HG02571 (cell line): ENCODE measurements around the gene CCDC91.
"Not testable (repeated sequence)": the region's sequence is repeated elsewhere in the genome, so short reads cannot be mapped to it uniquely, and the experiment has no call there.

Experiments used
- ATAC-seq: cut with Tn5 transposase; IDR thresholded peaks from one replicate; pipeline ENCODE4 v1.9.1; 2021; ENCODE audit warnings: mild to moderate bottlenecking, moderate library complexity; ENCODE audit not compliant: unreplicated experiment

Gene CCDC91

DNA sequence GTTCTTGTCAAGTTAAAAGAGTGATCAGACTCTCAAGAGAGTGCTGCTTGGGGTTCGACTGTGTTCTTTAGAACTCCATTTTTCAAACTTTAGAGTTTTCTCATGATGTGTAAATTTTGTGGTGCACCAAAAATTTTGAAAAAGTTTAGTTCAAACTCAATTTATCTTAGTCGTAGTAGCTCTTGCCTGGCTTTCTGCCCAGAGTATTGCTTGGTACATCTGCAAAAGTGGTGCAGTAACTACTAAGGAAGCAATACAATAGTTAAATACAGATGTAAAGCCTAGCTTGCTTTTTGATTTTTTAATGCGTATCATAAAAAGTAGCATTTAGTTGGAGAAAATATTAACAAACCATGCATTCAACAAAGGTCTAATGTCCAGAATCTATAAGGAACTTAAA is 9.5 kb upstream of the CCDC91 start:
- ATAC-seq, result no peak

DNA sequence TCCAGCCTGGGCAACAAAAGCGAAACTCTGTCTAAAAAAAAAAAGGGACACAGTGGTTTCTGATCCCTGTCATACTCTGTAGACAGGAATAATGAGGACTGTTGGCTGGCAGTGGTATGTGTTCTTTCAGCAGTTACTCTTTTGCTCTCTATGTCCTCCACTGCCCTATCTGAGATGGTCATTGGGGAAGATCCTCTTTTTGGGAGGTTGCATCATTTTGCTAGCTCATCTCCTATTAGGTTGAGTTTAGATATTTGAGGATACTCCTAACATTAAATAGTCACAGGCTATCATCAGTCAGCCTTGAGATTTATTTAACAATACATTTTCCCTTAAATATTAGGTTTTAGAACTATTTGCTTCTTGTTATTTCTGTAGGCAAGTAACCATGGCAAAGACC is 5.9 kb upstream of the CCDC91 start:
- no peak for ATAC-seq

DNA sequence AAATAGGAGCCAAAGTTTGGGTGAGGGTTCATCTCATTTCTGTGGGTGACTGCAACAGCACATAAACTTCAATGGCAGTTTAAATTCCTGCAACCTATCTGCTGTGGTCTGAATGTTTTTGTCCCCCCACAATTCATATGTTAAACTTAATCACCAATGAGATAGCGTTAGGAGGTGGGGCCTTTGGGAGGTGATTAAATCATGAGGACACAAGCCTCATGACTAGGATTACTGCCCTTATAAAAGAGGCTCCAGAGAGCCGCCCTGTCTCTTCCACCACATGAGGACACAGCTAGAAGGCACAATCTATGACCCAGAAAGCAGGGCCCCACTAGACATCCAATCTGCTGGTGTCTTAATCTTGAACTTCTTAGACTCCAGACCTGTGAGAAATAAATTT is 3.8 kb upstream of the CCDC91 start:
- no peak for ATAC-seq

DNA sequence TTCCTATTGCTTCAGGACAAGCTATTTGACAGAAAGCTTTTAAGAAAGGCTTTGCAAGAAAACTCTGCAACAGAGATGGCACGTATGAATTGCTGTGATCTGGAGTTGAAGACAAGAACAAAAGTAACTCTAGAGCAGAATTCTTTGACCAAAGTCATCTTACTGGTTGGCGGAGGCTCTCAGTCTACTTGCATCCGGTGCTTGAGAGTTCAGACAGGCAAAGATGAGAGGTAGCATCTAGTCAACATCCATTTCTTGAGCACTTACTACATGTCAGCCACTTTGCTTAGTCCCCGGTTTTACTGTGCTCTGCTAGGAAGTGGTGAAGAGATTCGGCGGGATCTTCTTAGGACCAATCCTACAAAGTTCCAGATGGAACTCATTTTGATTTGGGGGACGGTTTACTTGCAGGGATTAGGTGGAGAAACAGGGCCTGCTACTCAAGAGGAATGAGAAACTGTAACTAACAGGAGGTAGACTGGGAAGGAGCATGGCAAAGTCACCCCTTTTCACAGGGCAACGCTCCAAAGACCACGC is 404 bp upstream of the CCDC91 start:
- no peak for ATAC-seq

DNA sequence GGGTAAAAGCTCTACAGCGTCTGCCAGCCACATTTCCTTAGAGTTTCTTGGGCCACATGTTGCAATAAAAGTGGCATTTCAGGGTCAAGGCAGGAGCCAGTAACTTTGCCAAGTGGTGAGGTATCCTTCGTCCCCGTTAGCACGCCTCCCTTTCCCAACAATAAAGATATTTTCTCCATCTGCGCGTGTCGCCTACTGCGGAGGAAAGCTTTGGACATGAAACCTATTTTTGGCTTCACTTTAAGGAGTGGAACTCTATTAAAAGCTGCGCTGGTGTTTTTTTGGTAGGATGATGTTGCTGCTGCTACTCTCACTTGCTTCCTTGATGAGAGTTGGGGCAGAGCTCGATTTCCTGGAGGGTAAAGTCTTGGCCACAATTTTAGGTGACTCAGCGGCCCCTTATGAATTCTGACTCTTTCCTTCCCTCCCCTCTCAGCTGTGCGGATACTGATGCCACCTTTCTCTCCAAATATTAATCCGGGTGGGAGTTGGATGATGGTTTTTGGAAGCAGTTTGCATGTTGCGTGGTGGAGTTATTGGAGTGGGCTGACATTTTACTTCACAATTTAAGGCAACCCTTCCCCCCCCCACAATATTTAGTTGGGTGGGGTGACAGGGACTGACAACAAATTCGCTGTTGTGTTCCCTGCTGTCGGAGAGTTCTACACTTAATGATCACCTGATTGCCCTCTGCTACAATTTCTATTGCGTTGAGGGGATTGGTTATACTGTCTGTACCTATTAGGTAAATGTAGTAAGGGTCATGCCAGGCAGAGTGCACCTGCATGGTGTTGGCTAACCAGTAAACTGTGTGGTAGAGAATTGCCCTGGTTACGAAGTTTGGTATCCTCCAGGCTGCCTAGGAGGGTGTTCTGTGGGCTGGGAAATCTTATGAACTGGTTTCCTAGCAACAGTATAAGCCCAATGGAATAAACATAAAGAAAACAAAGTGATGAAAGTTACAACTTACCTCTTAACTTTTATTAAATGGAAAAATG is 1.1 kb downstream of the CCDC91 start:
- no peak for ATAC-seq

DNA sequence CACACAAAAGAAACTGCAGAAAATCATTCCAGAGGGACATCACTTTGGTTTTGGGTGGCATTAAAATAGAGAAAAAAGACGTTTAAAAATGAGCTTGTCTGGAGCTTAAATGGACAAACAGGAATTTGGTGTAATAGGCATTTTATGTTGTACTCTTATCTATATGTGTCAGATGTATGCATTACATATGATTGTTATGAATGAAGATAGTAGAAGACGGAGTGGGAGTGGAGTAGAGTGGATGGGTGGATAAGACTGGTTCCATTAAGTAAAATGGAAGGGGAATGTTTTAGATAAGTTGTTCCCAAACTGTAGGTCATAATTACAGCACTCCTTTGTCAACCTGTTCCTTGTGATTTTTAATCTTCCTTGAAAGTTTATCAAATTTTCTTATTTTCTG is 1.9 kb downstream of the CCDC91 start:
- ATAC-seq, result no peak

DNA sequence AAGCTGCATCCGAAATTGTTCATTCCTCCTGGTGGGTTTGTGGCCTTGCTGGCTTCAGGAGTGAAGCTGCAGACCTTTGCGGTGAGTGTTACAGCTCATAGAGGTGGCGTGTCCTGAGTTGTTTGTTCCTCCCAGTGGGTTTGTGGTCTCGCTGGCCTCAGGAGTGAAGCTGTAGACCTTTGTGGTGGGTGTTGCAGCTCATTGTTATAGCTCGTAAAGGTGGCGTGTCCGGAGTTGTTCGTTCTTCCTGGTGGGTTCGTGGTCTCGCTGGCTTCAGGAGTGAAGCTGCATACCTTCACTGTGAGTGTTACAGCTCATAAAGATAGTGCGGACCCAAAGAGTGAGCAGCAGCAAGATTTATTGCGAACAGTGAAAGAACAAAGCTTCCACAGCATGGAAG is 4.4 kb downstream of the CCDC91 start:
- ATAC-seq, result not testable (repeated sequence)

DNA sequence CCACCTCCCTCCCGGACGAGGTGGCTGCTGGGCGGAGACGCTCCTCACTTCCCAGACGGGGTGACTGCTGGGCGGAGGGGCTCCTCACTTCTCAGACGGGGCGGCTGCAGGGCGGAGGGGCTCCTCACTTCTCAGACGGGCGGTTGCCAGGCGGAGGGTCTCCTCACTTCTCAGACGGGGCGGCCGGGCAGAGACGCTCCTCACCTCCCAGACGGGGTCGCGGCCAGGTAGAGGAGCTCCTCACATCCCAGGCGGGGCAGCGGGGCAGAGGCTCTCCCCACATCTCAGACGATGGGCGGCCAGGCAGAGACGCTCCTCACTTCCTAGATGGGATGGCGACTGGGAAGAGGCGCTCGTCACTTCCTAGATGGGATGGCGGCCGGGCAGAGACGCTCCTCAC is 10.9 kb downstream of the CCDC91 start:
- not testable (repeated sequence) for ATAC-seq

DNA sequence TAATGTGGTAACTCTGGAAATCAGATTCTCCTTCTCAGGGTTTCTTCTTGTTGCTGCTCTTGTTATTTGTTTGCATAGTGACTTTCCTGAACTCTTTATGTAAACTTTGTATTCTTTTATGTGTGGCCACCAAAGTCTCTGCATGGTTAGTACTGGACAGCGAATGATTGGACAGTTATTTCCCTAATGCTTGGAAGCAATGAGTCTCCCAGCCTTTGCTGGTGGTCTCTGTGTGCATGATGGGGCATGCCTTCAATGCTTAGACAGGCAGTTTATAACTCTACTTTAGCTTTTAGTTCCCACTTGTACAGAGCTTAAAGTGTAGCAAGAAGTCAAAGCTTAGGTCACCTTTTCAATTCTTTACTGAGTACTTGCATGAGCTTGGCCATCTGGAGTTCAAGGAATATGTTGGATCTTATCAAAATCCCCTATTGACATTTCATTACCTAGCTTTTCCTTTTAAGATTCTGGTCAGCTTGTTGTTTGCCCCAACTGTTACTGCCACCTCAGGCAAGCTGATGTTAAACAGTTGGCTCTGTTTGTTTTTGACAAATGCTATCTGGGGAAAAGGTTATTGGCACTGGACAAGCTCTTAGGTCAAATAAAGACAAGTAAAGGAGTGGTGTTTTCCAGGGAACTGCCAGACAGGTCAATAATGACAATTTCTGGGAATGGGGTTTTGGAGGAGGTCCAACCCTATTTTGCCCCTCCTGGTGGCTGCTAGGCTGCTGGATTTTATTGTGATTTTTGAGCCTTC is 12.3 kb downstream of the CCDC91 start:
- no peak for ATAC-seq

DNA sequence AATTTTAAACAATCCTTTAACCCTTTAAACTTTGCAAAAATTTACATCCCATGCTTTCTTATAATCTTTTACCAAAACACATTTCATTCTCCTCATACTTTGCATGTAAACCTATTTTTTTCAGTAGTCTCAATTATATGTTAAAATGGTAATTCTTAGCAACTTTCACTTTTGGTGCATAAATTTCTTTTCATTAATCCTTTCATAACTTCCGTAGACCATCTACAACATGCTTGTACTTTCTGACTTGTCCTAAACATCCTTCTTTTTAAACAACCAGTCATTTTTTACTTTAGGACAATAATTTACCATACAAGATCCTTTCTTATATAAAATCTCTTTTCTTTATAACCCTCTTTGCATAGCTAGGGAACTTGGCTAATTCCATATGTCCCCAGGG is 19.5 kb downstream of the CCDC91 start:
- no peak for ATAC-seq

DNA sequence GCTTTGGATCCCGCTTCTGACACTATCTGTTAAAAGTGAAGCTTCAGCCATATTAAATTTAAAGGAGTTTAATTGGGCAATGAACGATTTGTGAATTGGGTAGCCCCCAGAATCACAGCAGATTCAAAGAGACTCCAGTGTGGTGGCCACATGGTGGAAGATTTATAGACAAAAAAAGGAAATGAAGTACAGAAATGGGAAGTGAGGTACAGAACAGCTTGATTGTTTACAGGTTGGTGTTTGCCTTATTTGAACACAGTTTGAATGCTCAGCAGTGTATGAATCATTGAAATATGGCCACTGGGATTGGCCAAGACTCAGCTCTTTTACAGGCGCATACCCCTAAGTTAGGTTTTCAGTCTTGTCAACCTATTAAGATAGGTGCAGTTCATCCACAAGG is 21.9 kb downstream of the CCDC91 start:
- no peak for ATAC-seq

DNA sequence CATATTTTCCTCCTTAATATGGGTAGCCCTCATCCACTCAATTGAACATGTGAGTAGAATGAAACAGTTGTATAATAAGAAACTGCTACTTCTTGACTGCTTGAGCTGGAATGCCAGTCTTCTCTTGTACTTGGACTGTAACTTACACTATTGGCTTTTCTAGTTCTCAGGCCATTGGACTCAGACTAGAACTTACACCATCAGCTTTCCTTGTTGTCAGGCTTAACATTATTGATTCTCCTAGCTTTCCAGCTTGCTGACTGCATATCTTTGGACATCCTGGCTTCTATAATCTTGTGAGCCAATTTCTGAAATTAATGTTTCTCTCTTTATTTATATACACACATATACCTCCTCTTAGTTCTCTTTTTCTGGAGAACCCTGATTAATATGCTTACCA is 24.8 kb downstream of the CCDC91 start:
- no peak for ATAC-seq

DNA sequence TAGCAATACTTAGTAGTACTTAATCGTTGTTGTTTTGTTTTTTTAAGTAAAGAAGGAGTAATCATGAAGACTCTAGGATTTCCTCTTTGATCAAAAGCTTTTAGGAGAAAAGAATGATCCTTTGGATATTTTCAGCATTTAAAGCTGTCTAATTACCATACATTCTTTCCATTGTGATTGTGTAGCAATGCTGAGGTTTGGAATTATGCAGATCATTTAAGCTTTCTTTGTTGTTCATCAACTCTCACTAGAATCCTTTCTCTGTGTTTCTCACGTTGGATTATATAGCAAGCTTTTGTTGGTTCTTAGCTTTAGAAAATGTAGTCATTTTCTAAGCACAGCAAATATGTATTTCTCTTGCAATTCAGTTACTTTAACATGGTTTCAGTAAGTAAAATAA is 25.8 kb downstream of the CCDC91 start:
- no peak for ATAC-seq

DNA sequence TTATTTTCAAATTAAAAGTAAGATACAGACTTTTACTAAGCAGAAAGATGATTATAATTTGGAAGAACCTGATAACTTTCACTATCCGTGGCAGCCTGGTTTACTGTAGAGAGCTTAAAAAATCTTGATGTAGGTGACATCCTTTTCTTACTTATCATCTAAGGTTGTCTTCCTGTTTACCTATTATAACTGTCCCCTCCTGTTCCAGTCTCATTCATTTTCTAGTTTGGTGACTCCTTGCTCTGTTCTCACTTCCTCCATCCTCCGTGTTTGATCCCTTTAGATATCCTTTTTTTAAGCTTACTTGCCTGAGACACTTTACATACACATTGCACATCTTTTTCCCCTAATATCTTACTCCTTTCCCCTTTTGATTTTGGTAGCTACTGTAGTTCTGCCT is 27.5 kb downstream of the CCDC91 start:
- ATAC-seq, result no peak

DNA sequence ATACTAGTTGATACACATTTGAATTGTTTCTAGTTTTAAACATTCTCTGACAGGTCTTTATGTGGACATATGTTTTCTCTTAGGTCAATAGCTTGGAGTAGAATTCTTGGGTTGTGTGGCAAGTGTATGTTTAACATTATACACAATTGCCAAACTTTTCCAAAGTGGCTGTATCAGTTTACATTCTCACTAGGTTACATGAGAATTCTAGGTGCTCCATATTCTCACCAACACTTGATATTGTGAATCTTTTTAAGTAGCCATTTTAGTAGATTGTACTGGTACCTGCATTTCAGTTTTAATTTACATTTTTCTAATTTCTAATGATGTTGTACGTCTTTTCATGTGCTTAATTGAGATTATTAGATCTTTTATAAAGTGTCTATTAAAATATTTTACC is 28.6 kb downstream of the CCDC91 start:
- no peak for ATAC-seq

DNA sequence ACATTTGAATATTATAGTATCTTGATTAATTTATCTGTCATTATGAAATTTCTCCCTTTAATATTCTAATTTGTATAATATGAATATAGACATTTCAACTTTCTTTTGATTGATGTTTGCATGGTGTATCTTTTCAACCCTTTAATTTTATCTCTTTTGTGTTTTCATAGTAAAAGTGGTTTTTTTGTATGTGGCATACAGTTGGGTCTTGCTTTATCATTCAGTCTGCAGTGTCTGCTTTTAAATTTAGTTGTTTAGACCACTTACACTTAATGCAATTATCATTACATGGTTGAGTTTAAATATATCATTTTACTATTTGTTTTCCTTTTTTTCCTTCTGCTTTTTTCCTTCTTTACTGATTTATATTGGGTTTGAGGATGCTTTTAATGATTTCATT is 29.6 kb downstream of the CCDC91 start:
- ATAC-seq, result no peak

DNA sequence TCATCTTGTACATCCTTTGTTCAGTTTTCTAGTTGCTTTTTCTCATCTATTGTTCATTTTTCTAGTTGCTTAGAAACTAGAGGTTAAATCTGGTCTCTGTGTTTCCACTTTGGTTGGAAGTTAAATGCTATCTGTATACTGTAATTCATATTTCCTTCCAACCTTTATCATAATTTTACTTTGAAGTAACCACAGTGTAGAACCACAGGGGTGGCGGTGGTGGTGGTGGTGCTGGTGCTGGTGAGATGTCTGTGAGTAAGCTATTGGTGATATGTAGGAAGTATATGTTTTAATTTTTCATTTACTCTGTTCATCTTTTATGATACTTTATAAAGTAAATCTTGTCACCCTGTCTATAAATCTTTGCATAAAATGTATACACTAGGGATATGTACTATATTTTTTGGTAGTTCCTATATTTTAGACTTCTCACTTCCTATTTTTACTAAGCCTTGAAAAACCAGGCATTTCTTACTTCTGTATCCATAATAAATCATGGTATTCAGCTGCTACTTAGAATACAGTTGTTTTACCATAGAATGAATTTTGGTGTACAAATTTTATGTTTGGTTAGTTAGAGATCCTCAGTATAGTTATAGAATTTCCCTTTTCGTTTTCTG is 31.9 kb downstream of the CCDC91 start:
- no peak for ATAC-seq

DNA sequence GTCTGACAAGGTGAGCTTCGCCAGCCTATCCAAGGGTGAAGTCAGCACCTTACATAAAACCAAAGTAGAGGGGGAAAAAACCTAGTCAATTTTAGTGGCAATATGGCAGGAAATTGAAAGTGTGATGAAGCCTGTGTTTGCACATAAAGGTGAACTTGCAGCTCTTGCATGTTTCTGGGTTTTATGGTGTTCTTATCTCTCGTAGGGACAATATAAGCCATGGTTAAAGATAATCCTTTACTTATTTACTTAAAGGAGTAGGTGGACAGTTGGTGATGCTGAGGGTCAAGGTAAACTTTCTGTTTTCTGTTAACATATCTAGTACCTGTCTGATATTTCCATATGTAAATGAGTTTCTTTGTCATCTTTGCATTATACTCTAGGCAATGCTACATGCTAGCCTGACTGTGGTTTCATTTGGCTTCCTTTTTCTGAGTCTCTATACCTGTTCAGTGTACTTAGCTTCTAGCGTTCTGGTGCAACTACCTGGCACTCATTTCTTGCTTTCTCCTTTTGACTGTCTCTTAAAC is 32.8 kb downstream of the CCDC91 start:
- ATAC-seq, result peak; percentile 91

DNA sequence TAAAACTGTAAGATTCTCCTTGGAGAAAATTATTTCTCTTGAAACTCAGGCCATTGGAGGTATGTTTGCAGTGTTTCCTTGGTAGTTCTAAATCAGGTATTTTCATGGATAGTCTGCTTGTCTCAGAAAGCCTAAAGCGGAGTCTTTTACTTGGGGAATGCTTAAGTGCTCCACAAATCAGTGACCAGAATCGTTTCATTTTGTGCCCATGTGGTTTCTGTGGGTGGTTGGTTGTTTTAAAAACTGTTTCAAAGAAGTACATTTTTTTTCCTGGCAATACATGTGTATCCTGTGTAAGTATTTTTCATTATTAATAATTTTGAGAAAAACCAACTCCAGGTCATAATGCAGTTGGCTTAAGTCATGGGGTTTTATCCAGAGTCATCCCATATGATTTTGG is 33.6 kb downstream of the CCDC91 start:
- no peak for ATAC-seq

DNA sequence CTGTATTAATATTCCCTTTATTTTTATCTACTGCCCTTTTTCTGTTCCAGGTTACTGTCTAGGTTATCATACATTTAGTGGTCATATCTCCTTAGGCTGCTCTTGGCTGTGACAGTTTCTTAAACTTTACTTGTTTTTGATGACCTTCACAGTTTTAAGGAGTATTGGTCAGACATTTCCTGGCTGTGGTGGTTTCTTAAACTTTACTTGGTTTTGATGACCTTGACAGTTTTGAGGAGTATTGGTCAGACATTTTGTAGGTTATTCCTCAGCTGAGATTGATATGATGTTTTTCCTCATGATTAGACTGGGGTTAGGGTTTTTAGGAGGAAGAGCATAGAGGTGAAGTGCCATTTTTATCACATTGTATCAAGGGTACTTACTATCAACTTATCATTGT is 36.4 kb downstream of the CCDC91 start:
- no peak for ATAC-seq

DNA sequence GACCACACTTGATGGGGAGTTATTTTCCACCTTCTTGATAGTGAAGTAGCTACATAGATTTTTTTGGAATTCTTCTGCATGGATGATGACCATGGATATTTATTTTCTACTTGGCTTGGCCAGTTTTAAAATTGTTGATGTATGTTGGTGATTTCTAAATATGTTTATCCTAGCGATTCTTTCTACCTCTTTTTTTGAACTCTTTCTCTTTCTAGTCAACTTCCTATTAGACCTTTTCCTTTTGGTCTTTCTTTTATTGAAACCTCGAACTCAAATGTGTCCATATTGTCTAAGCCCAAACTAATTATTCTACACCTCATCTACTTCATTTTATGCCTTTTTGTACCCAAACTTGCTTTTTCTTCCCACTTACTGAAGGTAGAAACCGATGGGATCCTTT is 37.0 kb downstream of the CCDC91 start:
- ATAC-seq, result no peak
